Keratinocyte (primary cell): ENCODE data around the gene SETD4. TPM values are rescaled to one million over a fixed set of nuclear protein-coding genes. Genes with fewer than 3 reads are reported as not detected.
A peak's percentile ranks its signal among the peaks of the same experiment; 100 is the strongest.

Source experiments
- DNase-seq: peaks from one replicate; pipeline ENCODE4 v3.0.0-alpha.2; 2011; ENCODE audit warnings: low read depth, missing footprints, low spot score
- FAIRE-seq: peaks from 2 replicates; lab custom pipeline; 2011; peaks lifted over from hg19 to GRCh38; lab: Jason Lieb, UNC
- H2AFZ ChIP-seq: 2 replicates; pipeline ENCODE4 v1.6.0; 2012; ENCODE audit warnings: low read length, control low read depth, inconsistent platforms; ENCODE audit not compliant: control insufficient read depth
- H3K27ac ChIP-seq: 2 replicates; pipeline ENCODE4 v1.5.1; 2011; ENCODE audit warnings: low read length; ENCODE audit not compliant: control insufficient read depth, insufficient read depth
- H3K27me3 ChIP-seq: 3 replicates; pipeline ENCODE4 v1.6.0; 2011; ENCODE audit warnings: low read length; ENCODE audit not compliant: control insufficient read depth, insufficient read depth; ENCODE audit errors: extremely low read depth
- H3K36me3 ChIP-seq, 2 experiments: 2 replicates in 1 of 2; 3 replicates in 1 of 2; pipeline ENCODE4 v1.5.1; 2011; ENCODE audit warnings: low read length in 2 of 2, mild to moderate bottlenecking in 1 of 2; ENCODE audit not compliant: control insufficient read depth in 2 of 2, insufficient read depth in 2 of 2; ENCODE audit errors: extremely low read depth in 1 of 2
- H3K4me1 ChIP-seq: 3 replicates; pipeline ENCODE4 v1.5.1; 2011; ENCODE audit warnings: low read length; ENCODE audit not compliant: control insufficient read depth, insufficient read depth; ENCODE audit errors: extremely low read depth
- H3K4me2 ChIP-seq: 3 replicates; pipeline ENCODE4 v1.6.0; 2011; ENCODE audit warnings: low read depth, low read length; ENCODE audit not compliant: control insufficient read depth, insufficient read depth; ENCODE audit errors: extremely low read depth
- H3K4me3 ChIP-seq, 3 experiments: fragments of 200-600 bp in 1 of 3; sonication (generic) in 1 of 3; 2 replicates in 2 of 3; 3 replicates in 1 of 3; pipeline ENCODE4 v1.5.1; 2011 to 2016; ENCODE audit warnings: low read length in 3 of 3, mild to moderate bottlenecking in 3 of 3, control low read depth in 2 of 3, inconsistent platforms in 1 of 3, low read depth in 1 of 3, mixed read lengths in 1 of 3, mixed run types in 1 of 3, moderate library complexity in 1 of 3; ENCODE audit not compliant: control insufficient read depth in 2 of 3, insufficient read depth in 2 of 3; ENCODE audit errors: extremely low read depth in 1 of 3
- H3K79me2 ChIP-seq: 2 replicates; pipeline ENCODE4 v1.6.0; 2012; ENCODE audit warnings: low read length; ENCODE audit not compliant: control insufficient read depth, insufficient read depth
- H3K9ac ChIP-seq: 3 replicates; pipeline ENCODE4 v1.6.0; 2011; ENCODE audit warnings: low read length; ENCODE audit not compliant: control insufficient read depth, insufficient read depth; ENCODE audit errors: extremely low read depth
- H3K9me1 ChIP-seq: 3 replicates; pipeline ENCODE4 v1.6.0; 2011; ENCODE audit warnings: low read length; ENCODE audit not compliant: control insufficient read depth, insufficient read depth; ENCODE audit errors: extremely low read depth
- H3K9me3 ChIP-seq: 2 replicates; pipeline ENCODE4 v1.5.1; 2012; ENCODE audit warnings: low read depth, low read length; ENCODE audit not compliant: control insufficient read depth
- H4K20me1 ChIP-seq: 3 replicates; pipeline ENCODE4 v1.6.0; 2011; ENCODE audit warnings: low read length; ENCODE audit not compliant: control insufficient read depth, insufficient read depth; ENCODE audit errors: extremely low read depth
- CTCF ChIP-seq, 3 experiments: IDR thresholded peaks in 1 of 3; conservative IDR thresholded peaks in 1 of 3; optimal IDR thresholded peaks in 1 of 3; 2 replicates in 2 of 3; 3 replicates in 1 of 3; pipeline versions ENCODE3 to v1.5.1; 2011; ENCODE audit warnings: low read length in 3 of 3, mild to moderate bottlenecking in 3 of 3, moderate library complexity in 2 of 3, control low read depth in 1 of 3, inconsistent platforms in 1 of 3; ENCODE audit not compliant: insufficient read depth in 2 of 3; ENCODE audit errors: extremely low read depth in 1 of 3
- EZH2 ChIP-seq: IDR thresholded peaks from one replicate; pipeline ENCODE4 v1.6.1; 2012; ENCODE audit warnings: inconsistent platforms, mild to moderate bottlenecking, low read length, moderate library complexity
- dilution Hi-C: fragments of 300-500 bp; cut with MboI; formaldehyde crosslinking; loops from one replicate; pipeline ENCODE4 v1.7.0; 2020; ENCODE audit warnings: low sequenced_read_pairs; ENCODE audit not compliant: extremely low pct_ligation_motif_present
- polyA plus RNA-seq, 5 experiments: library from polyadenylated mRNA; depleted of rRNA in 3 of 5; stranded (reverse) in 3 of 5; stranded (forward) in 1 of 5; unstranded in 1 of 5; fragments of >200 nt; gene quantifications; 1 replicate in 1 of 5; 2 replicates in 3 of 5; 3 replicates in 1 of 5; pipeline versions ENCODE4 v1.2.1 to v1.2.3, GENCODE V29; 2011 to 2012; ENCODE audit warnings: missing spikeins in 2 of 5, low read depth in 1 of 5, low replicate concordance in 1 of 5

SETD4 gene
- polyA plus RNA-seq, 1 donor (not counting 4 experiments of a cell fraction or from before 2014, with no cell fraction given) = 16.8 TPM

GRCh38 chr21:36097427-36098181 lies 37.3 kb upstream of the SETD4 start:
- Histone ChIP-seq H3K9me3 (peaks cover 10% of the 10 kb centered on the region), H3K9me1 (no peaks in the 10 kb centered on the region), H3K36me3 (no peaks in the 10 kb centered on the region), H3K4me2 (peak overlapping the region; percentile 45), H4K20me1 (no peaks in the 10 kb centered on the region), H3K27ac (no peak overlapping the region), H3K79me2 (no peaks in the 10 kb centered on the region), H3K9ac (no peak overlapping the region), H3K27me3 (no peaks in the 10 kb centered on the region), H2AFZ (peak overlapping the region; percentile 62), H3K4me3 (no peak overlapping the region), H3K4me1 (peaks cover 17% of the 10 kb centered on the region)
- no peak for DNase-seq
- TF ChIP-seq EZH2 = no peak
- TF ChIP-seq CTCF (optimal IDR thresholded peaks at IDR 0.05 in 1 of 3, IDR thresholded peaks at IDR 0.05 in 1 of 3, conservative IDR thresholded peaks at IDR 0.05 in 1 of 3; ENCODE audit: extremely low read depth in 1 of 3, insufficient read depth in 2 of 3, low read length in 3 of 3) = no peak
- no peak for FAIRE-seq
- dilution Hi-C loops = no loop called here

GRCh38 chr21:36096398-36097290 lies 36.3 kb upstream of the SETD4 start:
- Histone ChIP-seq H3K9me1 (no peaks in the 10 kb centered on the region), H2AFZ (peak overlapping the region; percentile 58), H3K79me2 (no peaks in the 10 kb centered on the region), H3K9ac (no peak overlapping the region), H3K27ac (no peak overlapping the region), H3K4me2 (peak overlapping the region; percentile 8), H3K4me1 (peaks cover 17% of the 10 kb centered on the region), H3K27me3 (no peaks in the 10 kb centered on the region), H4K20me1 (no peaks in the 10 kb centered on the region), H3K36me3 (no peaks in the 10 kb centered on the region), H3K9me3 (peaks cover 11% of the 10 kb centered on the region), H3K4me3 (no peak overlapping the region)
- no peak for FAIRE-seq
- TF ChIP-seq EZH2 (no peak), CTCF (optimal IDR thresholded peaks at IDR 0.05 in 1 of 3, IDR thresholded peaks at IDR 0.05 in 1 of 3, conservative IDR thresholded peaks at IDR 0.05 in 1 of 3; ENCODE audit: extremely low read depth in 1 of 3, insufficient read depth in 2 of 3, low read length in 3 of 3) (no peak)
- dilution Hi-C loops = no loop called here
- DNase-seq = no peak
